H9 (cell line): ENCODE results near the gene ADRM1. TPM values are rescaled to one million over a fixed set of nuclear protein-coding genes. Genes with fewer than 3 reads are reported as not detected.

Experiments
- DNase-seq: peaks from one replicate; pipeline ENCODE4 v3.0.0-alpha.2; 2017
- H2AFZ ChIP-seq: one replicate; pipeline ENCODE4 v1.6.1; 2013; ENCODE audit warnings: mild to moderate bottlenecking, low read length, control low read depth, moderate library complexity
- H2AK5ac ChIP-seq: 2 replicates; pipeline ENCODE4 v1.6.1; 2013; ENCODE audit warnings: low read length, control low read depth, mixed read lengths; ENCODE audit not compliant: insufficient read length
- H2BK120ac ChIP-seq: one replicate; pipeline ENCODE4 v1.6.1; 2013; ENCODE audit warnings: low read depth, mild to moderate bottlenecking, low read length, control low read depth, inconsistent platforms; ENCODE audit not compliant: poor library complexity, severe bottlenecking
- H2BK12ac ChIP-seq: 2 replicates; pipeline ENCODE4 v1.6.1; 2013; ENCODE audit warnings: low read length, control low read depth, mixed read lengths, low read depth; ENCODE audit not compliant: insufficient read length
- H2BK15ac ChIP-seq: 2 replicates; pipeline ENCODE4 v1.6.1; 2013; ENCODE audit warnings: low read depth, low read length, control low read depth
- H2BK20ac ChIP-seq: one replicate; pipeline ENCODE4 v1.6.1; 2013; ENCODE audit warnings: low read depth, mild to moderate bottlenecking, low read length, control low read depth, inconsistent platforms; ENCODE audit not compliant: poor library complexity, severe bottlenecking
- H2BK5ac ChIP-seq: 2 replicates; pipeline ENCODE4 v1.6.1; 2013; ENCODE audit warnings: low read length, control low read depth, mixed read lengths; ENCODE audit not compliant: insufficient read length
- H3K14ac ChIP-seq: 2 replicates; pipeline ENCODE4 v1.6.1; 2013; ENCODE audit warnings: low read length, control low read depth; ENCODE audit not compliant: insufficient read depth
- H3K18ac ChIP-seq: 2 replicates; pipeline ENCODE4 v1.6.1; 2013; ENCODE audit warnings: low read depth, mild to moderate bottlenecking, mixed read lengths, low read length, control low read depth; ENCODE audit not compliant: insufficient read length
- H3K23ac ChIP-seq: 2 replicates; pipeline ENCODE4 v1.6.1; 2013; ENCODE audit warnings: low read length, control low read depth, mixed read lengths, low read depth; ENCODE audit not compliant: insufficient read length
- H3K23me2 ChIP-seq: 2 replicates; pipeline ENCODE4 v1.6.1; 2013; ENCODE audit warnings: low read depth, mild to moderate bottlenecking, mixed read lengths, low read length, control low read depth; ENCODE audit not compliant: insufficient read length, poor library complexity, severe bottlenecking
- H3K27ac ChIP-seq: 2 replicates; pipeline ENCODE4 v1.5.1; 2013; ENCODE audit warnings: low read length, control low read depth, mixed read lengths, low read depth; ENCODE audit not compliant: insufficient read length
- H3K27me3 ChIP-seq: 2 replicates; pipeline ENCODE4 v1.6.1; 2013; ENCODE audit warnings: low read length, control low read depth, inconsistent platforms; ENCODE audit not compliant: insufficient read depth
- H3K4ac ChIP-seq: 2 replicates; pipeline ENCODE4 v1.6.1; 2013; ENCODE audit warnings: low read depth, mild to moderate bottlenecking, control low read depth, inconsistent platforms, low read length, moderate library complexity
- H3K4me1 ChIP-seq: 2 replicates; pipeline ENCODE4 v1.6.1; 2013; ENCODE audit warnings: low read length, control low read depth, inconsistent platforms; ENCODE audit not compliant: insufficient read depth
- H3K4me2 ChIP-seq: 2 replicates; pipeline ENCODE4 v1.6.1; 2013; ENCODE audit warnings: low read length, control low read depth, mixed read lengths; ENCODE audit not compliant: insufficient read length, insufficient read depth
- H3K56ac ChIP-seq: 2 replicates; pipeline ENCODE4 v1.6.1; 2013; ENCODE audit warnings: low read depth, mild to moderate bottlenecking, mixed read lengths, low read length, control low read depth; ENCODE audit not compliant: insufficient read length
- H3K79me1 ChIP-seq: 2 replicates; pipeline ENCODE4 v1.6.1; 2013; ENCODE audit warnings: low read depth, mild to moderate bottlenecking, moderate library complexity, low read length, control low read depth, inconsistent platforms; ENCODE audit not compliant: insufficient read depth, poor library complexity, severe bottlenecking
- H3K79me2 ChIP-seq: 2 replicates; pipeline ENCODE4 v1.6.1; 2013; ENCODE audit warnings: low read length, control low read depth, inconsistent platforms; ENCODE audit not compliant: insufficient read depth
- H3K9ac ChIP-seq: 2 replicates; pipeline ENCODE4 v1.6.1; 2013; ENCODE audit warnings: low read length, control low read depth, mixed read lengths; ENCODE audit not compliant: insufficient read length; ENCODE audit errors: extremely low read depth
- H3K9me3 ChIP-seq: one replicate; pipeline ENCODE4 v1.6.1; 2013; ENCODE audit warnings: low read depth, low read length, inconsistent platforms; ENCODE audit not compliant: control insufficient read depth
- H3T11ph ChIP-seq: one replicate; pipeline ENCODE4 v1.6.1; 2013; ENCODE audit warnings: mild to moderate bottlenecking, low read length, control low read depth, inconsistent platforms
- H4K20me1 ChIP-seq: one replicate; pipeline ENCODE4 v1.6.1; 2013; ENCODE audit not compliant: control insufficient read depth, insufficient read length, insufficient read depth
- H4K5ac ChIP-seq: 2 replicates; pipeline ENCODE4 v1.6.1; 2013; ENCODE audit warnings: low read depth, mild to moderate bottlenecking, mixed read lengths, low read length, control low read depth; ENCODE audit not compliant: insufficient read length
- H4K8ac ChIP-seq: replicated peaks from 2 replicates; pipeline ENCODE4 v1.6.1; 2013; ENCODE audit warnings: low read length, control low read depth, mixed read lengths, low read depth; ENCODE audit not compliant: insufficient read length
- H4K91ac ChIP-seq: 2 replicates; pipeline ENCODE4 v1.6.1; 2013; ENCODE audit warnings: low read depth, mild to moderate bottlenecking, moderate library complexity, mixed read lengths, low read length, control low read depth; ENCODE audit not compliant: insufficient read length
- H3K27ac Mint-ChIP-seq, 3 experiments: 2 replicates in 2 of 3; 3 replicates in 1 of 3; pipeline ENCODE4 v1.8.0; 2020 to 2021; ENCODE audit warnings: mixed read lengths in 3 of 3, mild to moderate bottlenecking in 1 of 3, moderate library complexity in 1 of 3
- H3K27me3 Mint-ChIP-seq: 2 replicates; pipeline ENCODE4 v1.8.0; 2021; ENCODE audit warnings: low read depth, mild to moderate bottlenecking, moderate library complexity, mixed read lengths
- H3K36me3 Mint-ChIP-seq, 3 experiments: 2 replicates in 2 of 3; 3 replicates in 1 of 3; pipeline ENCODE4 v1.8.0; 2020 to 2021; ENCODE audit warnings: low read depth in 3 of 3, mixed read lengths in 3 of 3; ENCODE audit not compliant: insufficient read depth in 1 of 3
- H3K4me1 Mint-ChIP-seq, 2 experiments: 2 replicates each; pipeline ENCODE4 v1.8.0; 2020; ENCODE audit warnings: mixed read lengths in 2 of 2
- H3K4me3 Mint-ChIP-seq, 2 experiments: 2 replicates in 1 of 2; 3 replicates in 1 of 2; pipeline ENCODE4 v1.8.0; 2020 to 2021; ENCODE audit warnings: mild to moderate bottlenecking in 2 of 2, mixed read lengths in 2 of 2, moderate library complexity in 1 of 2
- H3K9me3 Mint-ChIP-seq, 2 experiments: 2 replicates in 1 of 2; 3 replicates in 1 of 2; pipeline ENCODE4 v1.8.0; 2020; ENCODE audit warnings: mild to moderate bottlenecking in 2 of 2, mixed read lengths in 2 of 2, moderate library complexity in 1 of 2
- WGBS: extraction: QIAGEN DNeasy Blood & Tissue Kit; methylation state at CpG from one replicate; pipeline ENCODE4 v1.1.7; 2013; ENCODE audit warnings: missing lambda C conversion rate, low lambda C conversion rate, mixed read lengths; ENCODE audit not compliant: insufficient read length; ENCODE audit errors: extremely low coverage; 5-methylcytosine and 5-hydroxymethylcytosine counted together
- total RNA-seq: library from RNA; stranded (reverse); gene quantifications from 2 replicates; pipeline ENCODE4 v1.2.1, GENCODE V29; 2021
- TF ChIP-seq, protein P1 (sequence below): fragments of 200-600 bp; sonication (generic); conservative IDR thresholded peaks from 3 replicates; pipeline ENCODE4 v1.8.0; 2021; ENCODE audit warnings: antibody characterized with exemption, mild to moderate bottlenecking

The ADRM1 gene
- total RNA-seq, 1 experiment from 2014 or later: 153 TPM

DNA sequence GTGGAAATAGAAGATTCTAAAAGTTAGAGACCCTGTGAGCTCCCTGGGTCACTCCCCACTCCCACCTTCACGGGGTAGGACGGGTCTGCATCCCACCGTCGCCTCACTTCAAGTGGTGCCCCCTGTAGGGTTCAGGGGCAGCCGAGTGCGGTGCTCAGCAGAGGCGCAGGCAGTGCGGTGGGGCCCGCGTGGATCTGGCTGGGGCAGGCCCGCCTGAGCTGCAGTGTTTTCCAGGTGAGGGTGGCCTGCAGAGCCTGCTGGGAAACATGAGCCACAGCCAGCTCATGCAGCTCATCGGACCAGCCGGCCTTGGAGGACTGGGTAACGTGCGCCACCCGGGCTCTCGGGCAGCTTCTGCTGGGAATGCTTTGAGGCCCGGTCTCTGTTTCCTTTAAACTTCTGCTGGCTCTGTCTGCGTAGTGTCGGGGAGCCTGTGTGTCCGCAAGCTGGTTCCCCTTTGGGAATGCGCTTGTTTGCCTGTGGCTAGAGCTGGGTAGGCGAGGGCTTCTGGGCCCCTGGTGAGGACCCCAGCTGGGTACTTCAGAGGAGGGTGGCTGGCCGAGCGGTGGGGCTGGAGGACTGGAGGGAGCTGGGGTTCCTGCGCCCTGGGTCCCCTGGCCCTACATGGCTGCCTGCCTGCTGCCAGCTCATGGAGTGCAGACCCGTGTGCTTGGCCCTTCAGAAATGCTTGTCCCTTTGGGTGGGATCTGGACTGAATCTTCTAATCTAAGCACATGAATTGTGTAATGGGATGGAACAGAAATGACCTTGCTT, 3.8 kb downstream of the ADRM1 start:
- no peak overlapping the region for H3K9ac ChIP-seq
- H3K56ac ChIP-seq: no peak overlapping the region
- no peak overlapping the region for H3K27ac ChIP-seq

More for the DNA sequence above, 3.8 kb downstream of the ADRM1 start:
- peaks cover 18% of the 10 kb centered on the region; the same call in 1 of the 2 replicates for H3K79me2 ChIP-seq
- no peak overlapping the region for H3K14ac ChIP-seq
- H2BK15ac ChIP-seq: no peak overlapping the region
- H3K4me1 ChIP-seq: no peaks in the 10 kb centered on the region; the same call in 1 of the 2 replicates
- no peaks in the 10 kb centered on the region for H3K9me3 ChIP-seq
- H3K4me3 Mint-ChIP-seq: no peak overlapping the region
- H3K36me3 Mint-ChIP-seq: peaks cover 24 to 58% (median 55%) of the 10 kb centered on the region in 3 experiments
- H3K23ac ChIP-seq: no peak overlapping the region
- no peak overlapping the region for H3K4me2 ChIP-seq
- no peak overlapping the region for H2BK12ac ChIP-seq
- H3K18ac ChIP-seq: no peak overlapping the region
- H3K4ac ChIP-seq: no peak overlapping the region
- peaks cover 7% of the 10 kb centered on the region for H3K23me2 ChIP-seq
- H4K91ac ChIP-seq: no peak overlapping the region
- H4K5ac ChIP-seq: no peak overlapping the region
- no peak for DNase-seq
- H3K27me3 ChIP-seq: no peaks in the 10 kb centered on the region
- H3K79me1 ChIP-seq: no peaks in the 10 kb centered on the region
- no peaks in the 10 kb centered on the region for H4K20me1 ChIP-seq
- peaks cover 14 to 19% of the 10 kb centered on the region in 2 experiments for H3K4me1 Mint-ChIP-seq
- H2BK120ac ChIP-seq: no peak overlapping the region
- H2BK5ac ChIP-seq: no peak overlapping the region
- no peak overlapping the region for H2BK20ac ChIP-seq
- H3K27ac Mint-ChIP-seq: peak overlapping the region in 2 of 3 experiments; percentile 68 to 85; a peak in 2 of 7 replicates
- H3T11ph ChIP-seq: no peak overlapping the region
- H2AK5ac ChIP-seq: no peak overlapping the region
- TF ChIP-seq, protein P1, sequence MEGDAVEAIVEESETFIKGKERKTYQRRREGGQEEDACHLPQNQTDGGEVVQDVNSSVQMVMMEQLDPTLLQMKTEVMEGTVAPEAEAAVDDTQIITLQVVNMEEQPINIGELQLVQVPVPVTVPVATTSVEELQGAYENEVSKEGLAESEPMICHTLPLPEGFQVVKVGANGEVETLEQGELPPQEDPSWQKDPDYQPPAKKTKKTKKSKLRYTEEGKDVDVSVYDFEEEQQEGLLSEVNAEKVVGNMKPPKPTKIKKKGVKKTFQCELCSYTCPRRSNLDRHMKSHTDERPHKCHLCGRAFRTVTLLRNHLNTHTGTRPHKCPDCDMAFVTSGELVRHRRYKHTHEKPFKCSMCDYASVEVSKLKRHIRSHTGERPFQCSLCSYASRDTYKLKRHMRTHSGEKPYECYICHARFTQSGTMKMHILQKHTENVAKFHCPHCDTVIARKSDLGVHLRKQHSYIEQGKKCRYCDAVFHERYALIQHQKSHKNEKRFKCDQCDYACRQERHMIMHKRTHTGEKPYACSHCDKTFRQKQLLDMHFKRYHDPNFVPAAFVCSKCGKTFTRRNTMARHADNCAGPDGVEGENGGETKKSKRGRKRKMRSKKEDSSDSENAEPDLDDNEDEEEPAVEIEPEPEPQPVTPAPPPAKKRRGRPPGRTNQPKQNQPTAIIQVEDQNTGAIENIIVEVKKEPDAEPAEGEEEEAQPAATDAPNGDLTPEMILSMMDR: no peak
- no CpG with 5 or more reads among the region's 27 CpGs for WGBS
- H4K8ac ChIP-seq: no peak overlapping the region
- no peaks in the 10 kb centered on the region for H3K9me3 Mint-ChIP-seq
- H3K27me3 Mint-ChIP-seq: no peaks in the 10 kb centered on the region
- no peak overlapping the region for H2AFZ ChIP-seq
